H9 (cell line): ENCODE results near the gene HNF1B. TPM values are rescaled to one million over a fixed set of nuclear protein-coding genes. Genes with fewer than 3 reads are reported as not detected.

Experiments
- DNase-seq: peaks from one replicate; pipeline ENCODE4 v3.0.0-alpha.2; 2017
- H2AFZ ChIP-seq: one replicate; pipeline ENCODE4 v1.6.1; 2013; ENCODE audit warnings: mild to moderate bottlenecking, low read length, control low read depth, moderate library complexity
- H2AK5ac ChIP-seq: 2 replicates; pipeline ENCODE4 v1.6.1; 2013; ENCODE audit warnings: low read length, control low read depth, mixed read lengths; ENCODE audit not compliant: insufficient read length
- H2BK120ac ChIP-seq: one replicate; pipeline ENCODE4 v1.6.1; 2013; ENCODE audit warnings: low read depth, mild to moderate bottlenecking, low read length, control low read depth, inconsistent platforms; ENCODE audit not compliant: poor library complexity, severe bottlenecking
- H2BK12ac ChIP-seq: 2 replicates; pipeline ENCODE4 v1.6.1; 2013; ENCODE audit warnings: low read length, control low read depth, mixed read lengths, low read depth; ENCODE audit not compliant: insufficient read length
- H2BK15ac ChIP-seq: 2 replicates; pipeline ENCODE4 v1.6.1; 2013; ENCODE audit warnings: low read depth, low read length, control low read depth
- H2BK20ac ChIP-seq: one replicate; pipeline ENCODE4 v1.6.1; 2013; ENCODE audit warnings: low read depth, mild to moderate bottlenecking, low read length, control low read depth, inconsistent platforms; ENCODE audit not compliant: poor library complexity, severe bottlenecking
- H2BK5ac ChIP-seq: 2 replicates; pipeline ENCODE4 v1.6.1; 2013; ENCODE audit warnings: low read length, control low read depth, mixed read lengths; ENCODE audit not compliant: insufficient read length
- H3K14ac ChIP-seq: 2 replicates; pipeline ENCODE4 v1.6.1; 2013; ENCODE audit warnings: low read length, control low read depth; ENCODE audit not compliant: insufficient read depth
- H3K18ac ChIP-seq: 2 replicates; pipeline ENCODE4 v1.6.1; 2013; ENCODE audit warnings: low read depth, mild to moderate bottlenecking, mixed read lengths, low read length, control low read depth; ENCODE audit not compliant: insufficient read length
- H3K23ac ChIP-seq: 2 replicates; pipeline ENCODE4 v1.6.1; 2013; ENCODE audit warnings: low read length, control low read depth, mixed read lengths, low read depth; ENCODE audit not compliant: insufficient read length
- H3K23me2 ChIP-seq: 2 replicates; pipeline ENCODE4 v1.6.1; 2013; ENCODE audit warnings: low read depth, mild to moderate bottlenecking, mixed read lengths, low read length, control low read depth; ENCODE audit not compliant: insufficient read length, poor library complexity, severe bottlenecking
- H3K27ac ChIP-seq: 2 replicates; pipeline ENCODE4 v1.5.1; 2013; ENCODE audit warnings: low read length, control low read depth, mixed read lengths, low read depth; ENCODE audit not compliant: insufficient read length
- H3K27me3 ChIP-seq: 2 replicates; pipeline ENCODE4 v1.6.1; 2013; ENCODE audit warnings: low read length, control low read depth, inconsistent platforms; ENCODE audit not compliant: insufficient read depth
- H3K4ac ChIP-seq: 2 replicates; pipeline ENCODE4 v1.6.1; 2013; ENCODE audit warnings: low read depth, mild to moderate bottlenecking, control low read depth, inconsistent platforms, low read length, moderate library complexity
- H3K4me1 ChIP-seq: 2 replicates; pipeline ENCODE4 v1.6.1; 2013; ENCODE audit warnings: low read length, control low read depth, inconsistent platforms; ENCODE audit not compliant: insufficient read depth
- H3K4me2 ChIP-seq: 2 replicates; pipeline ENCODE4 v1.6.1; 2013; ENCODE audit warnings: low read length, control low read depth, mixed read lengths; ENCODE audit not compliant: insufficient read length, insufficient read depth
- H3K56ac ChIP-seq: 2 replicates; pipeline ENCODE4 v1.6.1; 2013; ENCODE audit warnings: low read depth, mild to moderate bottlenecking, mixed read lengths, low read length, control low read depth; ENCODE audit not compliant: insufficient read length
- H3K79me1 ChIP-seq: 2 replicates; pipeline ENCODE4 v1.6.1; 2013; ENCODE audit warnings: low read depth, mild to moderate bottlenecking, moderate library complexity, low read length, control low read depth, inconsistent platforms; ENCODE audit not compliant: insufficient read depth, poor library complexity, severe bottlenecking
- H3K79me2 ChIP-seq: 2 replicates; pipeline ENCODE4 v1.6.1; 2013; ENCODE audit warnings: low read length, control low read depth, inconsistent platforms; ENCODE audit not compliant: insufficient read depth
- H3K9ac ChIP-seq: 2 replicates; pipeline ENCODE4 v1.6.1; 2013; ENCODE audit warnings: low read length, control low read depth, mixed read lengths; ENCODE audit not compliant: insufficient read length; ENCODE audit errors: extremely low read depth
- H3K9me3 ChIP-seq: one replicate; pipeline ENCODE4 v1.6.1; 2013; ENCODE audit warnings: low read depth, low read length, inconsistent platforms; ENCODE audit not compliant: control insufficient read depth
- H3T11ph ChIP-seq: one replicate; pipeline ENCODE4 v1.6.1; 2013; ENCODE audit warnings: mild to moderate bottlenecking, low read length, control low read depth, inconsistent platforms
- H4K20me1 ChIP-seq: one replicate; pipeline ENCODE4 v1.6.1; 2013; ENCODE audit not compliant: control insufficient read depth, insufficient read length, insufficient read depth
- H4K5ac ChIP-seq: 2 replicates; pipeline ENCODE4 v1.6.1; 2013; ENCODE audit warnings: low read depth, mild to moderate bottlenecking, mixed read lengths, low read length, control low read depth; ENCODE audit not compliant: insufficient read length
- H4K8ac ChIP-seq: replicated peaks from 2 replicates; pipeline ENCODE4 v1.6.1; 2013; ENCODE audit warnings: low read length, control low read depth, mixed read lengths, low read depth; ENCODE audit not compliant: insufficient read length
- H4K91ac ChIP-seq: 2 replicates; pipeline ENCODE4 v1.6.1; 2013; ENCODE audit warnings: low read depth, mild to moderate bottlenecking, moderate library complexity, mixed read lengths, low read length, control low read depth; ENCODE audit not compliant: insufficient read length
- H3K27ac Mint-ChIP-seq, 3 experiments: 2 replicates in 2 of 3; 3 replicates in 1 of 3; pipeline ENCODE4 v1.8.0; 2020 to 2021; ENCODE audit warnings: mixed read lengths in 3 of 3, mild to moderate bottlenecking in 1 of 3, moderate library complexity in 1 of 3
- H3K27me3 Mint-ChIP-seq: 2 replicates; pipeline ENCODE4 v1.8.0; 2021; ENCODE audit warnings: low read depth, mild to moderate bottlenecking, moderate library complexity, mixed read lengths
- H3K36me3 Mint-ChIP-seq, 3 experiments: 2 replicates in 2 of 3; 3 replicates in 1 of 3; pipeline ENCODE4 v1.8.0; 2020 to 2021; ENCODE audit warnings: low read depth in 3 of 3, mixed read lengths in 3 of 3; ENCODE audit not compliant: insufficient read depth in 1 of 3
- H3K4me1 Mint-ChIP-seq, 2 experiments: 2 replicates each; pipeline ENCODE4 v1.8.0; 2020; ENCODE audit warnings: mixed read lengths in 2 of 2
- H3K4me3 Mint-ChIP-seq, 2 experiments: 2 replicates in 1 of 2; 3 replicates in 1 of 2; pipeline ENCODE4 v1.8.0; 2020 to 2021; ENCODE audit warnings: mild to moderate bottlenecking in 2 of 2, mixed read lengths in 2 of 2, moderate library complexity in 1 of 2
- H3K9me3 Mint-ChIP-seq, 2 experiments: 2 replicates in 1 of 2; 3 replicates in 1 of 2; pipeline ENCODE4 v1.8.0; 2020; ENCODE audit warnings: mild to moderate bottlenecking in 2 of 2, mixed read lengths in 2 of 2, moderate library complexity in 1 of 2
- CTCF ChIP-seq: fragments of 200-600 bp; sonication (generic); conservative IDR thresholded peaks from 3 replicates; pipeline ENCODE4 v1.8.0; 2021; ENCODE audit warnings: antibody characterized with exemption, mild to moderate bottlenecking
- WGBS: extraction: QIAGEN DNeasy Blood & Tissue Kit; methylation state at CpG from one replicate; pipeline ENCODE4 v1.1.7; 2013; ENCODE audit warnings: missing lambda C conversion rate, low lambda C conversion rate, mixed read lengths; ENCODE audit not compliant: insufficient read length; ENCODE audit errors: extremely low coverage; 5-methylcytosine and 5-hydroxymethylcytosine counted together
- total RNA-seq: library from RNA; stranded (reverse); gene quantifications from 2 replicates; pipeline ENCODE4 v1.2.1, GENCODE V29; 2021

The HNF1B gene
- total RNA-seq, 1 experiment from 2014 or later, result not detected

- Mint-ChIP-seq H3K4me3 (no peak overlapping the region), H3K27ac (no peak overlapping the region), H3K27me3 (peaks cover 2% of the 10 kb centered on the region), H3K9me3 (no peaks in the 10 kb centered on the region), H3K36me3 (no peaks in the 10 kb centered on the region), H3K4me1 (peaks cover 9 to 10% of the 10 kb centered on the region in 2 experiments)
- Histone ChIP-seq H3K9ac (no peak overlapping the region), H2AK5ac (no peak overlapping the region), H4K5ac (no peak overlapping the region), H2BK5ac (no peak overlapping the region), H3K18ac (no peak overlapping the region), H3K27ac (no peak overlapping the region), H3K56ac (no peak overlapping the region), H3K23ac (no peak overlapping the region), H2BK120ac (no peak overlapping the region), H3K9me3 (no peaks in the 10 kb centered on the region), H4K8ac (no peak overlapping the region), H3K14ac (no peak overlapping the region), H2BK20ac (no peak overlapping the region), H3T11ph (no peak overlapping the region), H4K20me1 (no peaks in the 10 kb centered on the region), H3K4ac (no peak overlapping the region), H2BK12ac (no peak overlapping the region), H3K23me2 (peaks cover 2% of the 10 kb centered on the region), H3K79me1 (no peaks in the 10 kb centered on the region), H3K79me2 (no peaks in the 10 kb centered on the region), H4K91ac (no peak overlapping the region), H3K4me2 (no peak overlapping the region), H2AFZ (no peak overlapping the region), H2BK15ac (no peak overlapping the region), H3K27me3 (no peaks in the 10 kb centered on the region), H3K4me1 (no peaks in the 10 kb centered on the region)
- DNase-seq, result no peak
- no CpG with 5 or more reads among the region's 2 CpGs for WGBS
- no peak for TF ChIP-seq CTCF
Measured at GRCh38 chr17:37671824-37672547, 72.9 kb downstream of the HNF1B start.
